GM06990 (cell line): ENCODE data around the gene OBP2B.
"Not testable (repeated sequence)": the region's sequence is repeated elsewhere in the genome, so short reads cannot be mapped to it uniquely, and the experiment has no call there.

Source experiments
- DNase-seq: peaks from one replicate; pipeline ENCODE4 v3.0.0-alpha.2; 2011; ENCODE audit not compliant: insufficient read length; ENCODE audit errors: extremely low read depth
- H3K27me3 ChIP-seq: replicated peaks from 2 replicates; pipeline ENCODE4 v1.6.0; 2011; ENCODE audit warnings: low read length; ENCODE audit not compliant: control insufficient read depth, insufficient read depth
- H3K36me3 ChIP-seq: 2 replicates; pipeline ENCODE4 v1.5.1; 2011; ENCODE audit warnings: low read length; ENCODE audit not compliant: control insufficient read depth, insufficient read depth
- H3K4me3 ChIP-seq: replicated peaks from 2 replicates; pipeline ENCODE4 v1.5.1; 2011; ENCODE audit warnings: low read depth, mild to moderate bottlenecking, control low read depth, low read length
- CTCF ChIP-seq: IDR thresholded peaks from 2 replicates; pipeline ENCODE4 v1.5.1; 2011; ENCODE audit warnings: low read length, control low read depth, mild to moderate bottlenecking, inconsistent platforms; ENCODE audit not compliant: insufficient read depth, poor library complexity, severe bottlenecking

The OBP2B gene

GRCh38 chr9:133170716-133171115 is 38.3 kb downstream of the OBP2B start:
- no peak for DNase-seq
- peaks cover 4% of the 10 kb centered on the region; the same call in 1 of the 2 replicates for H3K27me3 ChIP-seq
- no peaks in the 10 kb centered on the region for H3K36me3 ChIP-seq
- H3K4me3 ChIP-seq: no peak overlapping the region
- no peak for TF ChIP-seq CTCF

GRCh38 chr9:133169687-133170086 is 39.4 kb downstream of the OBP2B start:
- H3K36me3 ChIP-seq, DNase-seq, H3K27me3 ChIP-seq, H3K4me3 ChIP-seq: not testable (repeated sequence)

GRCh38 chr9:133169102-133169501 is 39.9 kb downstream of the OBP2B start:
- Histone ChIP-seq H3K36me3 (no peaks in the 10 kb centered on the region), H3K27me3 (peaks cover 4% of the 10 kb centered on the region; the same call in 1 of the 2 replicates), H3K4me3 (no peak overlapping the region)
- no peak for TF ChIP-seq CTCF
- no peak for DNase-seq

GRCh38 chr9:133168432-133168831 is 40.6 kb downstream of the OBP2B start:
- TF ChIP-seq CTCF: no peak
- no peak for DNase-seq
- H3K27me3 ChIP-seq: peaks cover 4% of the 10 kb centered on the region; the same call in 1 of the 2 replicates
- no peak overlapping the region for H3K4me3 ChIP-seq
- H3K36me3 ChIP-seq: no peaks in the 10 kb centered on the region

GRCh38 chr9:133167769-133168168 is 41.3 kb downstream of the OBP2B start:
- H3K4me3 ChIP-seq: no peak overlapping the region
- no peak for TF ChIP-seq CTCF
- no peaks in the 10 kb centered on the region for H3K36me3 ChIP-seq
- H3K27me3 ChIP-seq: peaks cover 4% of the 10 kb centered on the region; the same call in 1 of the 2 replicates
- DNase-seq: no peak

GRCh38 chr9:133167096-133167730 is 41.8 kb downstream of the OBP2B start:
- H3K36me3 ChIP-seq: no peaks in the 10 kb centered on the region
- H3K4me3 ChIP-seq: no peak overlapping the region
- DNase-seq: no peak
- TF ChIP-seq CTCF: no peak
- peaks cover 4% of the 10 kb centered on the region; the same call in 1 of the 2 replicates for H3K27me3 ChIP-seq
